Parathyroid adenoma (tissue), 2 donors: ENCODE measurements around the gene NFATC4.

Experiments used
- H2AFZ ChIP-seq: fragments of 300-600 bp; sonication (generic); one replicate; pipeline ENCODE4 v1.7.0; 2017; ENCODE audit warnings: antibody characterized with exemption, mild to moderate bottlenecking
- H3K27ac ChIP-seq: fragments of 300-600 bp; sonication (generic); one replicate; pipeline ENCODE4 v1.7.0; 2017
- H3K27me3 ChIP-seq: fragments of 300-600 bp; sonication (generic); one replicate; pipeline ENCODE4 v1.7.0; 2017; ENCODE audit warnings: low read length; ENCODE audit not compliant: control insufficient read depth, insufficient read depth
- H3K36me3 ChIP-seq: fragments of 300-600 bp; sonication (generic); one replicate; pipeline ENCODE4 v1.7.0; 2017; ENCODE audit warnings: low read length; ENCODE audit not compliant: control insufficient read depth, insufficient read depth
- H3K4me1 ChIP-seq: fragments of 300-600 bp; sonication (generic); one replicate; pipeline ENCODE4 v1.7.0; 2017; ENCODE audit warnings: control low read depth
- H3K4me2 ChIP-seq: fragments of 300-600 bp; sonication (generic); one replicate; pipeline ENCODE4 v1.7.0; 2017; ENCODE audit warnings: low read length
- H3K4me3 ChIP-seq: fragments of 300-600 bp; sonication (generic); one replicate; pipeline ENCODE4 v1.7.0; 2017; ENCODE audit warnings: low read depth, low read length
- H3K79me2 ChIP-seq: fragments of 300-600 bp; sonication (generic); one replicate; pipeline ENCODE4 v1.7.0; 2017; ENCODE audit warnings: control low read depth
- H3K9ac ChIP-seq: fragments of 300-600 bp; sonication (generic); one replicate; pipeline ENCODE4 v1.7.0; 2017; ENCODE audit warnings: mild to moderate bottlenecking
- H3K9me3 ChIP-seq: fragments of 300-600 bp; sonication (generic); one replicate; pipeline ENCODE4 v1.7.0; 2017; ENCODE audit warnings: low read length; ENCODE audit not compliant: control insufficient read depth
- CTCF ChIP-seq: fragments of 300-600 bp; sonication (generic); IDR thresholded peaks from one replicate; pipeline ENCODE4 v1.7.0; 2017; ENCODE audit warnings: antibody characterized with exemption, mild to moderate bottlenecking
- donor health status: primary hyperparathyroidism.

The NFATC4 gene

GRCh38 chr14:24408764-24409163, 40.8 kb downstream of the NFATC4 start:
- Histone ChIP-seq H3K36me3 (no peaks in the 10 kb centered on the region), H3K4me1 (no peaks in the 10 kb centered on the region), H3K4me2 (no peak overlapping the region), H3K4me3 (no peak overlapping the region), H3K27me3 (no peaks in the 10 kb centered on the region), H2AFZ (no peak overlapping the region), H3K79me2 (no peaks in the 10 kb centered on the region), H3K27ac (no peak overlapping the region), H3K9me3 (no peaks in the 10 kb centered on the region), H3K9ac (no peak overlapping the region)
- no peak for TF ChIP-seq CTCF

- H3K4me3 ChIP-seq = no peak overlapping the region
- H3K9ac ChIP-seq = no peak overlapping the region
- H3K79me2 ChIP-seq = no peaks in the 10 kb centered on the region
- no peak overlapping the region for H2AFZ ChIP-seq
- H3K4me2 ChIP-seq = no peak overlapping the region
- H3K36me3 ChIP-seq = no peaks in the 10 kb centered on the region
- no peak for TF ChIP-seq CTCF
- no peak overlapping the region for H3K27ac ChIP-seq
- H3K9me3 ChIP-seq = no peaks in the 10 kb centered on the region
- no peaks in the 10 kb centered on the region for H3K4me1 ChIP-seq
- H3K27me3 ChIP-seq = no peaks in the 10 kb centered on the region
These were observed 41.2 kb downstream of the NFATC4 start for GRCh38 chr14:24409192-24409591.

GRCh38 chr14:24409956-24410355, 42.0 kb downstream of the NFATC4 start:
- H3K9ac ChIP-seq = no peak overlapping the region
- no peaks in the 10 kb centered on the region for H3K9me3 ChIP-seq
- no peaks in the 10 kb centered on the region for H3K79me2 ChIP-seq
- H3K36me3 ChIP-seq = no peaks in the 10 kb centered on the region
- no peaks in the 10 kb centered on the region for H3K4me1 ChIP-seq
- no peak for TF ChIP-seq CTCF
- H3K27ac ChIP-seq = no peak overlapping the region
- H2AFZ ChIP-seq = no peak overlapping the region
- H3K4me2 ChIP-seq = no peak overlapping the region
- H3K27me3 ChIP-seq = no peaks in the 10 kb centered on the region
- no peak overlapping the region for H3K4me3 ChIP-seq

GRCh38 chr14:24411443-24412389, 43.7 kb downstream of the NFATC4 start:
- TF ChIP-seq CTCF = peak; percentile 76
- Histone ChIP-seq H3K27ac (no peak overlapping the region), H3K9me3 (no peaks in the 10 kb centered on the region), H3K9ac (no peak overlapping the region), H3K79me2 (no peaks in the 10 kb centered on the region), H3K36me3 (no peaks in the 10 kb centered on the region), H3K27me3 (no peaks in the 10 kb centered on the region), H3K4me2 (no peak overlapping the region), H3K4me3 (no peak overlapping the region), H2AFZ (no peak overlapping the region), H3K4me1 (no peaks in the 10 kb centered on the region)

- no peaks in the 10 kb centered on the region for H3K36me3 ChIP-seq
- no peaks in the 10 kb centered on the region for H3K79me2 ChIP-seq
- H3K4me2 ChIP-seq = no peak overlapping the region
- H3K9me3 ChIP-seq = no peaks in the 10 kb centered on the region
- no peak for TF ChIP-seq CTCF
- H2AFZ ChIP-seq = no peak overlapping the region
- no peak overlapping the region for H3K27ac ChIP-seq
- H3K4me3 ChIP-seq = no peak overlapping the region
- peaks cover 6% of the 10 kb centered on the region for H3K4me1 ChIP-seq
- H3K27me3 ChIP-seq = no peaks in the 10 kb centered on the region
- no peak overlapping the region for H3K9ac ChIP-seq
These were observed 46.1 kb downstream of the NFATC4 start for GRCh38 chr14:24414077-24414476.
